H9 (cell line): Measurements from ENCODE around the gene DNM2. TPM values are rescaled to one million over a fixed set of nuclear protein-coding genes. Genes with fewer than 3 reads are reported as not detected.

ENCODE experiments used
- DNase-seq: peaks from one replicate; pipeline ENCODE4 v3.0.0-alpha.2; 2017
- H2AFZ ChIP-seq: one replicate; pipeline ENCODE4 v1.6.1; 2013; ENCODE audit warnings: mild to moderate bottlenecking, low read length, control low read depth, moderate library complexity
- H2AK5ac ChIP-seq: 2 replicates; pipeline ENCODE4 v1.6.1; 2013; ENCODE audit warnings: low read length, control low read depth, mixed read lengths; ENCODE audit not compliant: insufficient read length
- H2BK120ac ChIP-seq: one replicate; pipeline ENCODE4 v1.6.1; 2013; ENCODE audit warnings: low read depth, mild to moderate bottlenecking, low read length, control low read depth, inconsistent platforms; ENCODE audit not compliant: poor library complexity, severe bottlenecking
- H2BK12ac ChIP-seq: 2 replicates; pipeline ENCODE4 v1.6.1; 2013; ENCODE audit warnings: low read length, control low read depth, mixed read lengths, low read depth; ENCODE audit not compliant: insufficient read length
- H2BK15ac ChIP-seq: 2 replicates; pipeline ENCODE4 v1.6.1; 2013; ENCODE audit warnings: low read depth, low read length, control low read depth
- H2BK20ac ChIP-seq: one replicate; pipeline ENCODE4 v1.6.1; 2013; ENCODE audit warnings: low read depth, mild to moderate bottlenecking, low read length, control low read depth, inconsistent platforms; ENCODE audit not compliant: poor library complexity, severe bottlenecking
- H2BK5ac ChIP-seq: 2 replicates; pipeline ENCODE4 v1.6.1; 2013; ENCODE audit warnings: low read length, control low read depth, mixed read lengths; ENCODE audit not compliant: insufficient read length
- H3K14ac ChIP-seq: 2 replicates; pipeline ENCODE4 v1.6.1; 2013; ENCODE audit warnings: low read length, control low read depth; ENCODE audit not compliant: insufficient read depth
- H3K18ac ChIP-seq: 2 replicates; pipeline ENCODE4 v1.6.1; 2013; ENCODE audit warnings: low read depth, mild to moderate bottlenecking, mixed read lengths, low read length, control low read depth; ENCODE audit not compliant: insufficient read length
- H3K23ac ChIP-seq: 2 replicates; pipeline ENCODE4 v1.6.1; 2013; ENCODE audit warnings: low read length, control low read depth, mixed read lengths, low read depth; ENCODE audit not compliant: insufficient read length
- H3K23me2 ChIP-seq: 2 replicates; pipeline ENCODE4 v1.6.1; 2013; ENCODE audit warnings: low read depth, mild to moderate bottlenecking, mixed read lengths, low read length, control low read depth; ENCODE audit not compliant: insufficient read length, poor library complexity, severe bottlenecking
- H3K27ac ChIP-seq: 2 replicates; pipeline ENCODE4 v1.5.1; 2013; ENCODE audit warnings: low read length, control low read depth, mixed read lengths, low read depth; ENCODE audit not compliant: insufficient read length
- H3K27me3 ChIP-seq: 2 replicates; pipeline ENCODE4 v1.6.1; 2013; ENCODE audit warnings: low read length, control low read depth, inconsistent platforms; ENCODE audit not compliant: insufficient read depth
- H3K4ac ChIP-seq: 2 replicates; pipeline ENCODE4 v1.6.1; 2013; ENCODE audit warnings: low read depth, mild to moderate bottlenecking, control low read depth, inconsistent platforms, low read length, moderate library complexity
- H3K4me1 ChIP-seq: 2 replicates; pipeline ENCODE4 v1.6.1; 2013; ENCODE audit warnings: low read length, control low read depth, inconsistent platforms; ENCODE audit not compliant: insufficient read depth
- H3K4me2 ChIP-seq: 2 replicates; pipeline ENCODE4 v1.6.1; 2013; ENCODE audit warnings: low read length, control low read depth, mixed read lengths; ENCODE audit not compliant: insufficient read length, insufficient read depth
- H3K56ac ChIP-seq: 2 replicates; pipeline ENCODE4 v1.6.1; 2013; ENCODE audit warnings: low read depth, mild to moderate bottlenecking, mixed read lengths, low read length, control low read depth; ENCODE audit not compliant: insufficient read length
- H3K79me1 ChIP-seq: 2 replicates; pipeline ENCODE4 v1.6.1; 2013; ENCODE audit warnings: low read depth, mild to moderate bottlenecking, moderate library complexity, low read length, control low read depth, inconsistent platforms; ENCODE audit not compliant: insufficient read depth, poor library complexity, severe bottlenecking
- H3K79me2 ChIP-seq: 2 replicates; pipeline ENCODE4 v1.6.1; 2013; ENCODE audit warnings: low read length, control low read depth, inconsistent platforms; ENCODE audit not compliant: insufficient read depth
- H3K9ac ChIP-seq: 2 replicates; pipeline ENCODE4 v1.6.1; 2013; ENCODE audit warnings: low read length, control low read depth, mixed read lengths; ENCODE audit not compliant: insufficient read length; ENCODE audit errors: extremely low read depth
- H3K9me3 ChIP-seq: one replicate; pipeline ENCODE4 v1.6.1; 2013; ENCODE audit warnings: low read depth, low read length, inconsistent platforms; ENCODE audit not compliant: control insufficient read depth
- H3T11ph ChIP-seq: one replicate; pipeline ENCODE4 v1.6.1; 2013; ENCODE audit warnings: mild to moderate bottlenecking, low read length, control low read depth, inconsistent platforms
- H4K20me1 ChIP-seq: one replicate; pipeline ENCODE4 v1.6.1; 2013; ENCODE audit not compliant: control insufficient read depth, insufficient read length, insufficient read depth
- H4K5ac ChIP-seq: 2 replicates; pipeline ENCODE4 v1.6.1; 2013; ENCODE audit warnings: low read depth, mild to moderate bottlenecking, mixed read lengths, low read length, control low read depth; ENCODE audit not compliant: insufficient read length
- H4K8ac ChIP-seq: replicated peaks from 2 replicates; pipeline ENCODE4 v1.6.1; 2013; ENCODE audit warnings: low read length, control low read depth, mixed read lengths, low read depth; ENCODE audit not compliant: insufficient read length
- H4K91ac ChIP-seq: 2 replicates; pipeline ENCODE4 v1.6.1; 2013; ENCODE audit warnings: low read depth, mild to moderate bottlenecking, moderate library complexity, mixed read lengths, low read length, control low read depth; ENCODE audit not compliant: insufficient read length
- H3K27ac Mint-ChIP-seq, 3 experiments: 2 replicates in 2 of 3; 3 replicates in 1 of 3; pipeline ENCODE4 v1.8.0; 2020 to 2021; ENCODE audit warnings: mixed read lengths in 3 of 3, mild to moderate bottlenecking in 1 of 3, moderate library complexity in 1 of 3
- H3K27me3 Mint-ChIP-seq: 2 replicates; pipeline ENCODE4 v1.8.0; 2021; ENCODE audit warnings: low read depth, mild to moderate bottlenecking, moderate library complexity, mixed read lengths
- H3K36me3 Mint-ChIP-seq, 3 experiments: 2 replicates in 2 of 3; 3 replicates in 1 of 3; pipeline ENCODE4 v1.8.0; 2020 to 2021; ENCODE audit warnings: low read depth in 3 of 3, mixed read lengths in 3 of 3; ENCODE audit not compliant: insufficient read depth in 1 of 3
- H3K4me1 Mint-ChIP-seq, 2 experiments: 2 replicates each; pipeline ENCODE4 v1.8.0; 2020; ENCODE audit warnings: mixed read lengths in 2 of 2
- H3K4me3 Mint-ChIP-seq, 2 experiments: 2 replicates in 1 of 2; 3 replicates in 1 of 2; pipeline ENCODE4 v1.8.0; 2020 to 2021; ENCODE audit warnings: mild to moderate bottlenecking in 2 of 2, mixed read lengths in 2 of 2, moderate library complexity in 1 of 2
- H3K9me3 Mint-ChIP-seq, 2 experiments: 2 replicates in 1 of 2; 3 replicates in 1 of 2; pipeline ENCODE4 v1.8.0; 2020; ENCODE audit warnings: mild to moderate bottlenecking in 2 of 2, mixed read lengths in 2 of 2, moderate library complexity in 1 of 2
- WGBS: extraction: QIAGEN DNeasy Blood & Tissue Kit; methylation state at CpG from one replicate; pipeline ENCODE4 v1.1.7; 2013; ENCODE audit warnings: missing lambda C conversion rate, low lambda C conversion rate, mixed read lengths; ENCODE audit not compliant: insufficient read length; ENCODE audit errors: extremely low coverage; 5-methylcytosine and 5-hydroxymethylcytosine counted together
- total RNA-seq: library from RNA; stranded (reverse); gene quantifications from 2 replicates; pipeline ENCODE4 v1.2.1, GENCODE V29; 2021
- TF ChIP-seq, protein P1 (sequence below): fragments of 200-600 bp; sonication (generic); conservative IDR thresholded peaks from 3 replicates; pipeline ENCODE4 v1.8.0; 2021; ENCODE audit warnings: antibody characterized with exemption, mild to moderate bottlenecking

Gene DNM2
- total RNA-seq, 1 experiment from 2014 or later: 152 TPM

GRCh38 chr19:10712754-10713153 lies 5.1 kb upstream of the DNM2 start:
- Histone ChIP-seq H3K9me3 (no peaks in the 10 kb centered on the region), H4K8ac (no peak overlapping the region), H3K4me1 (no peaks in the 10 kb centered on the region), H3T11ph (no peak overlapping the region), H4K20me1 (no peaks in the 10 kb centered on the region), H3K23me2 (no peaks in the 10 kb centered on the region), H2BK5ac (no peak overlapping the region), H3K79me2 (no peaks in the 10 kb centered on the region), H2BK120ac (no peak overlapping the region), H4K91ac (no peak overlapping the region), H3K27ac (no peak overlapping the region), H3K23ac (no peak overlapping the region), H3K56ac (no peak overlapping the region), H2BK15ac (no peak overlapping the region), H3K4me2 (no peak overlapping the region), H3K14ac (no peak overlapping the region), H2AFZ (no peak overlapping the region), H2BK12ac (no peak overlapping the region), H2AK5ac (no peak overlapping the region), H3K4ac (no peak overlapping the region), H3K18ac (no peak overlapping the region), H3K9ac (no peak overlapping the region), H3K27me3 (no peaks in the 10 kb centered on the region), H4K5ac (no peak overlapping the region), H2BK20ac (no peak overlapping the region), H3K79me1 (no peaks in the 10 kb centered on the region)
- DNase-seq: no peak
- no peaks in the 10 kb centered on the region for H3K27me3 Mint-ChIP-seq
- H3K9me3 Mint-ChIP-seq: no peaks in the 10 kb centered on the region
- TF ChIP-seq, protein P1, sequence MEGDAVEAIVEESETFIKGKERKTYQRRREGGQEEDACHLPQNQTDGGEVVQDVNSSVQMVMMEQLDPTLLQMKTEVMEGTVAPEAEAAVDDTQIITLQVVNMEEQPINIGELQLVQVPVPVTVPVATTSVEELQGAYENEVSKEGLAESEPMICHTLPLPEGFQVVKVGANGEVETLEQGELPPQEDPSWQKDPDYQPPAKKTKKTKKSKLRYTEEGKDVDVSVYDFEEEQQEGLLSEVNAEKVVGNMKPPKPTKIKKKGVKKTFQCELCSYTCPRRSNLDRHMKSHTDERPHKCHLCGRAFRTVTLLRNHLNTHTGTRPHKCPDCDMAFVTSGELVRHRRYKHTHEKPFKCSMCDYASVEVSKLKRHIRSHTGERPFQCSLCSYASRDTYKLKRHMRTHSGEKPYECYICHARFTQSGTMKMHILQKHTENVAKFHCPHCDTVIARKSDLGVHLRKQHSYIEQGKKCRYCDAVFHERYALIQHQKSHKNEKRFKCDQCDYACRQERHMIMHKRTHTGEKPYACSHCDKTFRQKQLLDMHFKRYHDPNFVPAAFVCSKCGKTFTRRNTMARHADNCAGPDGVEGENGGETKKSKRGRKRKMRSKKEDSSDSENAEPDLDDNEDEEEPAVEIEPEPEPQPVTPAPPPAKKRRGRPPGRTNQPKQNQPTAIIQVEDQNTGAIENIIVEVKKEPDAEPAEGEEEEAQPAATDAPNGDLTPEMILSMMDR: no peak
- peaks cover 9 to 33% (median 18%) of the 10 kb centered on the region in 3 experiments; a peak in 6 of 7 replicates for H3K36me3 Mint-ChIP-seq
- no peak overlapping the region for H3K4me3 Mint-ChIP-seq
- H3K27ac Mint-ChIP-seq: no peak overlapping the region
- no CpG with 5 or more reads among the region's 23 CpGs for WGBS
- H3K4me1 Mint-ChIP-seq: peaks cover 5 to 14% of the 10 kb centered on the region in 2 experiments
